K562 (cell line): Measurements from ENCODE around the gene ZNF574. TPM values are rescaled to one million over a fixed set of nuclear protein-coding genes. Genes with fewer than 3 reads are reported as not detected.
A peak's percentile ranks its signal among the peaks of the same experiment; 100 is the strongest.

Experiments used
- AFF1 ChIP-seq, 2 experiments: fragments of 450-650 bp; IDR thresholded peaks; 2 replicates each; pipeline ENCODE4 v1.6.1; 2018; ENCODE audit warnings: mild to moderate bottlenecking in 2 of 2, low read depth in 1 of 2; ENCODE audit not compliant: partially characterized antibody in 2 of 2
- CTCF ChIP-seq, 3 experiments: IDR thresholded peaks in 2 of 3; conservative IDR thresholded peaks in 1 of 3; 2 replicates each; pipeline ENCODE4 v1.5.1; 2011 to 2012; ENCODE audit warnings: low read length in 3 of 3, mild to moderate bottlenecking in 3 of 3, control low read depth in 2 of 3, improper control_type of control experiment in 1 of 3, inconsistent platforms in 1 of 3, low read depth in 1 of 3, mixed read lengths in 1 of 3, moderate library complexity in 1 of 3; ENCODE audit not compliant: insufficient read depth in 2 of 3
- FOSL1 ChIP-seq: fragments of 200-800 bp; sonication (Bioruptor generic); conservative IDR thresholded peaks from 2 replicates; pipeline ENCODE4 v1.6.1; 2016; ENCODE audit warnings: missing genetic modification characterization, missing compliant biosample characterization
- JUND ChIP-seq, 2 experiments: IDR thresholded peaks; 2 replicates in 1 of 2; 3 replicates in 1 of 2; pipeline ENCODE4 v1.6.1; 2011; ENCODE audit warnings: borderline replicate concordance in 2 of 2, low read depth in 2 of 2, low read length in 2 of 2, improper control_type of control experiment in 1 of 2, missing biosample characterization in 1 of 2, missing genetic modification characterization in 1 of 2, missing genetic modification reagents in 1 of 2
- MAZ ChIP-seq, 2 experiments: fragments of 450-650 bp in 1 of 2; sonication (generic) in 1 of 2; formaldehyde crosslinking; IDR thresholded peaks in 1 of 2; conservative IDR thresholded peaks in 1 of 2; 2 replicates each; pipeline versions ENCODE4 v1.4.0 to v1.5.0; 2020; ENCODE audit warnings: mild to moderate bottlenecking in 1 of 2, missing genetic modification reagents in 1 of 2
- PHF21A ChIP-seq: fragments of 450-650 bp; IDR thresholded peaks from 2 replicates; pipeline ENCODE4 v1.6.1; 2017; ENCODE audit warnings: low read depth, borderline replicate concordance
- PRDM10 ChIP-seq: fragments of 450-650 bp; IDR thresholded peaks from 2 replicates; pipeline ENCODE4 v1.6.1; 2018; ENCODE audit not compliant: partially characterized antibody
- RAD21 ChIP-seq, 2 experiments: fragments of 250-450 bp in 1 of 2; fragments of 450-650 bp in 1 of 2; sonication (Bioruptor Pico) in 1 of 2; formaldehyde crosslinking in 1 of 2; IDR thresholded peaks in 1 of 2; conservative IDR thresholded peaks in 1 of 2; 2 replicates each; pipeline versions ENCODE4 v1.4.0 to v1.8.0; 2020 to 2022; ENCODE audit warnings: mild to moderate bottlenecking in 2 of 2, moderate library complexity in 1 of 2
- SLC30A9 ChIP-seq: fragments of 250-450 bp; sonication (Bioruptor Pico); IDR thresholded peaks from 2 replicates; pipeline ENCODE4 v1.8.0; 2022; ENCODE audit warnings: mild to moderate bottlenecking, moderate library complexity
- ZHX1 ChIP-seq: fragments of 150-350 bp; conservative IDR thresholded peaks from 2 replicates; pipeline ENCODE4 v1.6.1; 2014; ENCODE audit warnings: low read length
- ZNF589 ChIP-seq: fragments of 200-800 bp; sonication (Bioruptor generic); IDR thresholded peaks from 2 replicates; pipeline ENCODE4 v1.6.1; 2016; ENCODE audit warnings: low read depth, missing genetic modification characterization, missing compliant biosample characterization
- polyA plus RNA-seq, 8 experiments: library from polyadenylated mRNA; depleted of rRNA in 4 of 8; stranded (reverse) in 5 of 8; unstranded in 3 of 8; fragments of >200 nt; fragmentation: Nextera tagmentation in 2 of 8; fragmentation: Illumina TruSeq in 1 of 8; extraction: Ambion mirVana in 2 of 8; extraction: Trizol in 1 of 8; gene quantifications; 2 replicates each; pipeline versions ENCODE4 v1.2.1 to v1.2.3, GENCODE V29; 2011 to 2014; ENCODE audit warnings: inconsistent platforms in 1 of 8, missing spikeins in 1 of 8
- total RNA-seq, 7 experiments: library from RNA; depleted of rRNA in 6 of 7; stranded (reverse); fragments of >200 nt in 6 of 7; fragmentation: Illumina TruSeq in 2 of 7; extraction: Trizol in 2 of 7; gene quantifications; 2 replicates each; pipeline versions ENCODE4 v1.2.1 to v1.2.3, GENCODE V29; 2011 to 2021; ENCODE audit warnings: low replicate concordance in 1 of 7

ZNF574 gene
- total and polyA plus RNA-seq, 9 of the 15 experiments (the other 6 are each of a cell fraction or from before 2014, with no cell fraction given) = 0.24 to 20.7 (median 8.4) TPM

GRCh38 chr19:42028304-42029216 is 47.4 kb upstream of the ZNF574 start (continued):
- TF ChIP-seq JUND (IDR thresholded peaks at IDR 0.05; ENCODE audit: borderline replicate concordance, low read depth, low read length) (0 out of 2 replicates have a peak, but pooled peaks have one; percentile 8), JUND (tag; IDR thresholded peaks at IDR 0.05; ENCODE audit: borderline replicate concordance, low read depth, low read length) (no peak), RAD21 (CRISPR knock-in tag; conservative IDR thresholded peaks at IDR 0.05 in 1 of 2, IDR thresholded peaks at IDR 0.05 in 1 of 2) (peak in 1 of 2 experiments; percentile 31; a peak in 2 of 4 replicates), PHF21A (no peak), PRDM10 (no peak), FOSL1 (tag) (no peak), SLC30A9 (CRISPR knock-in tag) (no peak), CTCF (IDR thresholded peaks at IDR 0.05 in 2 of 3, conservative IDR thresholded peaks at IDR 0.05 in 1 of 3; ENCODE audit: insufficient read depth in 2 of 3, low read depth in 1 of 3, low read length in 3 of 3) (peak; percentile 82 to 95 (median 86)), ZNF589 (CRISPR knock-in tag) (no peak), ZHX1 (no peak), MAZ (CRISPR knock-in tag; conservative IDR thresholded peaks at IDR 0.05 in 1 of 2, IDR thresholded peaks at IDR 0.05 in 1 of 2) (peak in 1 of 2 experiments; percentile 17; a peak in 1 of 4 replicates), AFF1 (IDR thresholded peaks at IDR 0.05; ENCODE audit: low read depth in 1 of 2, partially characterized antibody in 2 of 2) (no peak)
